ENCODE data around the gene FAM24A. TPM values are rescaled to one million over a fixed set of nuclear protein-coding genes. Genes with fewer than 3 reads are reported as not detected.
"Not testable (repeated sequence)": the region's sequence is repeated elsewhere in the genome, so short reads cannot be mapped to it uniquely, and the experiment has no call there.

The FAM24A gene, protein sequence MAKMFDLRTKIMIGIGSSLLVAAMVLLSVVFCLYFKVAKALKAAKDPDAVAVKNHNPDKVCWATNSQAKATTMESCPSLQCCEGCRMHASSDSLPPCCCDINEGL
- not detected in 2 replicates for total RNA-seq
- polyA plus RNA-seq, result not detected in 2 replicates

DNA sequence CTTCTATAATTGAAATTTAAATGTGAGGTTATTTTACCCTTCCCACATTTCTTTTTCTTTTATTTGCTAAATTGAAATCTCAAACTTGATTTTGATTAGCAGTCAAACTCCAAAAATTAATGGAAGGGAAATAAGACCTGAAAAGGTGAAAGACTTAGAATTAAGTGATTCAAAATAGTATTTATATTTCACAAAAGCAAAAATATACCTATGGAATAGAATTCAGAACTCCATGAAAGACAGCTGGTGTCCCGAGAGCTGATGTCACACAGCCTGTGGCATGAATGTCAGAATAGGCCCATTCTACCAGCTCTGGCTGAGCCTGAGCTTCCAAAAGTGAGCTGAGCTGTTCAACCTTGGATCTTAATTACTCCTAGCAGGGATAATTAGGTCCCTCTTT, at the start of gene FAM24A:
TSS of gene FAM24A (plus strand) at position 301 of the 400 bp plus-strand sequence. CDS start 1,025 bp downstream, outside the sequence.
- Histone ChIP-seq H3K27ac (no peak within 1 kb of the TSS), H3K9me3 (ENCODE audit: low read depth) (no peaks in the 10 kb centered on the region), H3K36me3 (no peaks in the 10 kb centered on the region), H3K4me3 (no peak within 1 kb of the TSS), H3K4me1 (ENCODE audit: low read depth) (no peaks in the 10 kb centered on the region), H3K27me3 (no peaks in the 10 kb centered on the region)
- TF ChIP-seq, protein P1, sequence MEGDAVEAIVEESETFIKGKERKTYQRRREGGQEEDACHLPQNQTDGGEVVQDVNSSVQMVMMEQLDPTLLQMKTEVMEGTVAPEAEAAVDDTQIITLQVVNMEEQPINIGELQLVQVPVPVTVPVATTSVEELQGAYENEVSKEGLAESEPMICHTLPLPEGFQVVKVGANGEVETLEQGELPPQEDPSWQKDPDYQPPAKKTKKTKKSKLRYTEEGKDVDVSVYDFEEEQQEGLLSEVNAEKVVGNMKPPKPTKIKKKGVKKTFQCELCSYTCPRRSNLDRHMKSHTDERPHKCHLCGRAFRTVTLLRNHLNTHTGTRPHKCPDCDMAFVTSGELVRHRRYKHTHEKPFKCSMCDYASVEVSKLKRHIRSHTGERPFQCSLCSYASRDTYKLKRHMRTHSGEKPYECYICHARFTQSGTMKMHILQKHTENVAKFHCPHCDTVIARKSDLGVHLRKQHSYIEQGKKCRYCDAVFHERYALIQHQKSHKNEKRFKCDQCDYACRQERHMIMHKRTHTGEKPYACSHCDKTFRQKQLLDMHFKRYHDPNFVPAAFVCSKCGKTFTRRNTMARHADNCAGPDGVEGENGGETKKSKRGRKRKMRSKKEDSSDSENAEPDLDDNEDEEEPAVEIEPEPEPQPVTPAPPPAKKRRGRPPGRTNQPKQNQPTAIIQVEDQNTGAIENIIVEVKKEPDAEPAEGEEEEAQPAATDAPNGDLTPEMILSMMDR (IDR thresholded peaks at IDR 0.05; ENCODE audit: low read depth, low read length), result no peak
- DNase-seq (ENCODE audit: low read depth in 1 of 2, low spot score in 1 of 2), result no peak

DNA sequence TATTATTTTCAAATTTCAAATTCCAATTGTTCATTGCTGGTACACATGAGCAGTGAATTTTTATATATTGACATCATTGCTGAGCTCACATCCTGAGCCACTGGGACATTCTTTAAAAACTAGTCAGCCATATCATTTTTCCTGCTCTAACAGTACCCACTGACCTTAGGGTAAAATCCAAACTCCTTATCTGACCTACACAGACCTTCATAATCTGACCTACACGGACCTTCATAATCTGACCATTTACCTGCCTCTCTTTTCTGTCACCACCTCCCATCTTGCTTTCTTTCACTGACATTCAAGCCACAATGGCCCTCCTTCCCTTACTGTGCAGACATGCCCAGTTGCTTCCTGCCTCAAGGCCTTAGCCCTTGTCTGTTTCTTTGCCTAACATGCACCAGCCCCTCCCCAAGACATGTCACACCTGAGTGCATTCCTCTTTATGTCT, 48.7 kb upstream of the FAM24A start:
- no peaks in the 10 kb centered on the region for H3K4me1 ChIP-seq (ENCODE audit: low read depth)
- no peak overlapping the region for H3K27ac ChIP-seq
- H3K36me3 ChIP-seq, result no peaks in the 10 kb centered on the region
- peak in 1 of 2 donors; percentile 46 for DNase-seq (ENCODE audit: low read depth in 1 of 2, low spot score in 1 of 2)
- no peak overlapping the region for H3K4me3 ChIP-seq
- no peaks in the 10 kb centered on the region for H3K9me3 ChIP-seq (ENCODE audit: low read depth)
- no peaks in the 10 kb centered on the region for H3K27me3 ChIP-seq
- TF ChIP-seq, protein P1 (IDR thresholded peaks at IDR 0.05; ENCODE audit: low read depth, low read length), result no peak

DNA sequence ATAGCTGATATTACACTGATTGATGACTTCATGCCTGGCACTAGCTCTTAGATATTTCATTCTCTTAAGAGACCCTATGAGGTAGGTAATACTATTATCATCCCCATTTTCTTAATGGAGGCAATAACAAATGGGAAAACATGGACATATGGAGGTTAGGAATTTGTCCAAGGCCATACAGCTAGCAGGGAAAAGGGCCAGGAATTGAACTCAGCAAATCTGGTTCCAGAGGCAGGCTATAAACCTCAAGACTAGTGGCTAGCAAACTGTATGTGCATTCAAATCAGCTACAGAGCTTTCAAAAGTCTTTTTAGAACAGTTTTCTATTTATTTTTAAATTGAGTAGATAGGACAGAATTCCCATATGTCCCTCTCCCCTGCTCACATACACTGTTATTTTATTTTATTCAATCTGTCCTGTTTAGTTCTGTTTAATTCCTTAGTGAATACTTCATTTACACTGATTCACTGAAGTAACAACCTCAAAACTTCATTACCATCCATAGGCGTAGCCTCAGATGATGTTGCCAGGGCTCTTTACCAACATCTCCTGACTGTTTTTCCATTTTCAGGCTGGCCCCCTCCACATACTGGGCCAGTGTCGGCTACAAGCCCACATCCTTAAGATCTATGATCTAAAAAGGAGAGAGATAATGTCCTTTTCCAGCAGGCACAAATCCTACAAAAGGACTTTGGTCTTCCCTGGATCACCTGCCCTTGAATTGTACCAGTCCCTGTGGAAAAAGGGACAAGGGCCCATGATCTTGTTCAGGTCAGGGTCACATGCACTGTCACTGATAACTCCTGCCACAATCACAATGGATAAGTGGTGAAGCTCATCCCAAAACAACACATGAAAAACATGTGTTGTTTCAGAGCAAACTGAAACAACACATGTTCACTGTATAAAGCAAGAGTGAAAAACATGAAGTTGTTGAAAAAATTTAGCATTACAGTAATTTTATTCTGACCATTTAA, 46.9 kb upstream of the FAM24A start:
- Histone ChIP-seq H3K36me3 (no peaks in the 10 kb centered on the region), H3K4me1 (ENCODE audit: low read depth) (no peaks in the 10 kb centered on the region), H3K27ac (no peak overlapping the region), H3K9me3 (ENCODE audit: low read depth) (no peaks in the 10 kb centered on the region), H3K4me3 (no peak overlapping the region), H3K27me3 (no peaks in the 10 kb centered on the region)
- TF ChIP-seq, protein P1 (IDR thresholded peaks at IDR 0.05; ENCODE audit: low read depth, low read length), result no peak
- no peak for DNase-seq (ENCODE audit: low read depth in 1 of 2, low spot score in 1 of 2)

DNA sequence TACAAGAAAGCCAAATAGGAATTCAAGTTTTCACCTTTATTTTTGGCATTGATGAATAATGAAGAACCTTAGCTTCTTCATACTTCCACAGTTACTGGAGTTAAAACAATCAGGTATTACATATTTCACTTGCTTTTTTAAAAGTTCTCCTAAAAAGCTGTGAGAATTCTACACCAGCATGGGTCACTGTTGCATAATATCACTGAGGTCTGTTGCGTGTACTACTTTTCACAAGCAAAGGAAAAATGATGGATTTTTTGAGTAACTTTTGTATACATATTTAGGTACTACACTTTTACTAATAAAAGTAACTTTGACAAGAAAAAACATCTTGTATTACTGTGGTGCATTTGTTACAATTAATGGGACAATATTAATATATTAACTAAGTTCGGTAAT, 46.2 kb upstream of the FAM24A start:
- DNase-seq (ENCODE audit: low read depth in 1 of 2, low spot score in 1 of 2), result no peak
- H3K27me3 ChIP-seq, result no peaks in the 10 kb centered on the region
- no peaks in the 10 kb centered on the region for H3K4me1 ChIP-seq (ENCODE audit: low read depth)
- H3K36me3 ChIP-seq, result no peaks in the 10 kb centered on the region
- no peaks in the 10 kb centered on the region for H3K9me3 ChIP-seq (ENCODE audit: low read depth)
- H3K4me3 ChIP-seq, result no peak overlapping the region
- TF ChIP-seq, protein P1 (IDR thresholded peaks at IDR 0.05; ENCODE audit: low read depth, low read length), result no peak
- H3K27ac ChIP-seq, result no peak overlapping the region

DNA sequence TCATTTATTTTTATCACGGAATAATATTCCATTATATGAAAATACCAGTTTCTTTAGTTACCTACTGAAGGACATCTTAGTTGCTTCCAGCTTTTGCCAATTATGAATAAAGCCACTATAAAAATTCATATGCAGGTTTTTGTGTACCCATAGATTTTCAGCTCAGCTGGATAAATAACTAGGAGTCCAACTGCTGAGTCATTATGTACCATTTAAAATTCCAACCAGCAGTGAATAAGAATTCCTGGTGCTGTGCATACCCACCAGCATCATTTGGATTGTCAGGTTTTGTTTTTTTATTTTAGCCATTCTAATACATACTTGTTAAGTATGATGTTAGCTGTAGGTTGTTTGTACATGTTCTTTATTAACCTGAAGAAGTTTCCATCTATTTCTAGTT, 45.5 kb upstream of the FAM24A start:
- no peak overlapping the region for H3K4me3 ChIP-seq
- H3K9me3 ChIP-seq (ENCODE audit: low read depth), result no peaks in the 10 kb centered on the region
- TF ChIP-seq, protein P1 (IDR thresholded peaks at IDR 0.05; ENCODE audit: low read depth, low read length), result no peak
- DNase-seq (ENCODE audit: low read depth in 1 of 2, low spot score in 1 of 2), result peak in 1 of 2 donors; percentile 35
- no peak overlapping the region for H3K27ac ChIP-seq
- H3K36me3 ChIP-seq, result no peaks in the 10 kb centered on the region
- H3K27me3 ChIP-seq, result no peaks in the 10 kb centered on the region
- H3K4me1 ChIP-seq (ENCODE audit: low read depth), result no peaks in the 10 kb centered on the region

DNA sequence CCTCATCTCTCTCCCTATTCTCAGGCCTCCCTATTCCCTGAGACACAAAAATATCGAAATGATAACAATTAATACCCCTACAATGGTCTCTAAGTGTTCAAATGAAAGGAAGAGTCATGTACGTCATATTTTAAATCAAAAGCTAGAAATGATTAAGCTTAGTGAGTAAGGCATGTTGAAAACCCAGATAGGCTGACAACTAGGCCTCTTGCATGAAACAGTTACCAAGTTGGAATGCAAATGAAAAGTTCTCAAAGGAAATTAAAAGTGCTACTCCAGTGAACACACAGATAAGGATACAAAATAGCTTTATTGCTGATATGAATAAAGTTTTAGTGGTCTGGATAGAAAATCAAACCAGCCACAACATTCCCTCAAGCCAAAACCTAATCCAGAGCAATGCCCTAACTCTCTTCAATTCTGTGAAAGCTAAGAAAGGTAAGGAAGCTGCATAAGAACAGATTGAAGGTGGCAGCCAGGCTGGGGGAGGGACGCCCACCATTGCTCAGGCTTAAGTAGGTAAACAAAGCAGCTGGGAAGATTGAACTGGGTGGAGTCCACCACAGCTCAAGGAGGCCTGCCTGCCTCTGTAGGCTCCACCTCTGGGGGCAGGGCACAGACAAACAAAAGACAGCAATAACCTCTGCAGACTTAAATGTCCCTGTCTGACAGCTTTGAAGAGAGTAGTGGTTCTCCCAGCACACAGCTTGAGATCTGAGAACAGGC, 43.5 kb upstream of the FAM24A start:
- H3K4me1 ChIP-seq (ENCODE audit: low read depth); H3K9me3 ChIP-seq (ENCODE audit: low read depth); H3K36me3 ChIP-seq; H3K27me3 ChIP-seq; H3K27ac ChIP-seq; H3K4me3 ChIP-seq: not testable (repeated sequence)
- DNase-seq (ENCODE audit: low read depth in 1 of 2, low spot score in 1 of 2), result peak in 1 of 2 donors; percentile 43

DNA sequence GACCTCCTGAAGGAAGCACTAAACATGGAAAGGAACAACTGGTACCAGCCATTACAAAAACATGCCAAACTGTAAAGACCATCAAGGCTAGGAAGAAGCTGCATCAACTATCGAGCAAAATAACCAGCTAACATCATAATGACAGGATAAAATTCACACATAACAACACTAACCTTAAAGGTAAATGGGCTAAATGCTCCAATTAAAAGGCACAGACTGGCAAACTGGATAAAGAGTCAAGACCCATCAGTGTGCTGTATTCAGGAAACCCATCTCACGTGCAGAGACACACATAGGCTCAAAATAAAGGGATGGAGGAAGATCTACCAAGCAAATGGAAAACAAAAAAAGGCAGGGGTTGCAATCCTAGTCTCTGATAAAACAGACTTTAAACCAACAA, 41.6 kb upstream of the FAM24A start:
- not testable (repeated sequence) for H3K9me3 ChIP-seq (ENCODE audit: low read depth); H3K4me1 ChIP-seq (ENCODE audit: low read depth); H3K36me3 ChIP-seq; H3K27me3 ChIP-seq; H3K27ac ChIP-seq; DNase-seq (ENCODE audit: low read depth in 1 of 2, low spot score in 1 of 2); H3K4me3 ChIP-seq

DNA sequence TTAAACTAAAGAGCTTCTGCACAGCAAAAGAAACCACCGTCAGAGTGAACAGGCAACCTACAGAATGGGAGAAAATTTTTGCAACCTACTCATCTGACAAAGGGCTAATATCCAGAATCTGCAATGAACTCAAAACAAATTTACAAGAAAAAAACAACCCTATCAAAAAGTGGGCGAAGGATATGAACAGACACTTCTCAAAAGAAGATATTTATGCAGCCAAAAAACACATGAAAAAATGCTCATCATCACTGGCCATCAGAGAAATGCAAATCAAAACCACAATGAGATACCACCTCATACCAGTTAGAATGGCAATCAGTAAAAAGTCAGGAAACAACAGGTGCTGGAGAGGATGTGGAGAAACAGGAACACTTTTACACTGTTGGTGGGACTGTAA, 38.5 kb upstream of the FAM24A start:
- H3K36me3 ChIP-seq; H3K27ac ChIP-seq; H3K27me3 ChIP-seq; H3K4me3 ChIP-seq; H3K4me1 ChIP-seq (ENCODE audit: low read depth); DNase-seq (ENCODE audit: low read depth in 1 of 2, low spot score in 1 of 2); H3K9me3 ChIP-seq (ENCODE audit: low read depth): not testable (repeated sequence)

Data from cardiac muscle cell (in vitro differentiated cells and primary cell).